ENCODE results near the gene FAM83E.

FAM83E gene

GRCh38 chr19:48650974-48651682 lies 36.3 kb upstream of the FAM83E start:
- Mint-ChIP-seq H3K9me3 (no peaks in the 10 kb centered on the region), H3K4me1 (peaks cover 25% of the 10 kb centered on the region), H3K36me3 (ENCODE audit: low read depth) (no peaks in the 10 kb centered on the region), H3K27ac (no peak overlapping the region), H3K27me3 (ENCODE audit: low read depth) (peaks cover 3% of the 10 kb centered on the region), H3K4me3 (no peak overlapping the region)
- no peak for TF ChIP-seq CTCF (IDR thresholded peaks at IDR 0.05; ENCODE audit: unreplicated experiment in 3 of 3)

- Mint-ChIP-seq H3K36me3 (ENCODE audit: low read depth) (no peaks in the 10 kb centered on the region), H3K4me3 (no peak overlapping the region), H3K9me3 (no peaks in the 10 kb centered on the region), H3K27me3 (ENCODE audit: low read depth) (peaks cover 3% of the 10 kb centered on the region), H3K27ac (peak overlapping the region; percentile 1 to 52 (median 19)), H3K4me1 (peaks cover 32% of the 10 kb centered on the region)
- TF ChIP-seq CTCF (IDR thresholded peaks at IDR 0.05; ENCODE audit: unreplicated experiment in 3 of 3) = no peak
Observed at GRCh38 chr19:48648134-48648533, 33.3 kb upstream of the FAM83E start.

DNA sequence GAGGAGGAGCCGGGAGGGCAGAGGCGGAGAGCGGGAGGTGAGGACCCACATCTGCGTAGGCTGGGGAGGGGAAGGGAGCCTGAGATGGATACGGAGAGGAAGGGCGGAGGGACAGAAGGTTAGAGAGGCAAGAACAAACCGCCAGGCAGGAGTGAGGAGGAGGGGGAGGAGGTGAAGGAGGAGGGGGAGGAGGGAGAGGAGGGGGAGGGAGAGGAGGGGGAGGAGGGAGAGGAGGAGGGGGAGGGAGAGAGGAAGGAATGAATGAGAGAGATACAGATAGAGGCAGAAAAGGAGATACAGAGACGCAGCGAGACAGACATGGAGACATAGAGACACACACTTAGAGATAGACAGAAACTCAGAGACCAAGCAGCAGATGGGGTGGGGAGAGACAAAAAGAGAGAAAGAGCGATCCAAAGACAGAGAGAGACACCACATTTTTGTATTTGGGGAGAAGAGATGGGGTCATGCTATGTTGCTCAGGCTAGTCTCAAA lies 31.9 kb upstream of the FAM83E start:
- Mint-ChIP-seq H3K27ac (peak overlapping the region; percentile 58 to 91 (median 78)), H3K4me3 (peak overlapping the region; percentile 43 to 92 (median 58)), H3K27me3 (ENCODE audit: low read depth) (no peaks in the 10 kb centered on the region), H3K9me3 (no peaks in the 10 kb centered on the region), H3K36me3 (ENCODE audit: low read depth) (no peaks in the 10 kb centered on the region), H3K4me1 (peaks cover 32% of the 10 kb centered on the region)
- no peak for TF ChIP-seq CTCF (IDR thresholded peaks at IDR 0.05; ENCODE audit: unreplicated experiment in 3 of 3)

- Mint-ChIP-seq H3K4me1 (peaks cover 32% of the 10 kb centered on the region), H3K27ac (peak within 1 kb of the TSS; percentile 91 to 98 (median 96)), H3K4me3 (peak within 1 kb of the TSS; percentile 90 to 92 (median 90)), H3K27me3 (ENCODE audit: low read depth) (no peaks in the 10 kb centered on the region), H3K36me3 (ENCODE audit: low read depth) (no peaks in the 10 kb centered on the region), H3K9me3 (no peaks in the 10 kb centered on the region)
- TF ChIP-seq CTCF (IDR thresholded peaks at IDR 0.05; ENCODE audit: unreplicated experiment in 3 of 3) = peak; percentile 88 to 95 (median 93)
Observed at GRCh38 chr19:48646001-48646721, 31.3 kb upstream of the FAM83E start, which contains the start of gene CA11. Gene CA11, minus strand, starts transcription at chr19:48646187. Its CDS starts 555 bp downstream, at chr19:48645632.

- Mint-ChIP-seq H3K27me3 (ENCODE audit: low read depth) (no peaks in the 10 kb centered on the region), H3K36me3 (ENCODE audit: low read depth) (no peaks in the 10 kb centered on the region), H3K27ac (peak overlapping the region; percentile 91 to 98 (median 96))
Observed at GRCh38 chr19:48645620-48646000, 30.7 kb upstream of the FAM83E start.

More at GRCh38 chr19:48645620-48646000, 30.7 kb upstream of the FAM83E start:
- Mint-ChIP-seq H3K4me3 (peak overlapping the region; percentile 90 to 92 (median 90)), H3K4me1 (peaks cover 32% of the 10 kb centered on the region), H3K9me3 (no peaks in the 10 kb centered on the region)
- TF ChIP-seq CTCF (IDR thresholded peaks at IDR 0.05; ENCODE audit: unreplicated experiment in 3 of 3) = no peak

Measured in nephron (organoid).